Measurements from ENCODE around the gene NR2C2. TPM values are rescaled to one million over a fixed set of nuclear protein-coding genes. Genes with fewer than 3 reads are reported as not detected.
A peak's percentile ranks its signal among the peaks of the same experiment; 100 is the strongest.

NR2C2 gene
- total and polyA plus RNA-seq, 9 of the 15 experiments (the other 6 are each of a cell fraction or from before 2014, with no cell fraction given) = 6.1 to 33.0 (median 14.6) TPM

DNA sequence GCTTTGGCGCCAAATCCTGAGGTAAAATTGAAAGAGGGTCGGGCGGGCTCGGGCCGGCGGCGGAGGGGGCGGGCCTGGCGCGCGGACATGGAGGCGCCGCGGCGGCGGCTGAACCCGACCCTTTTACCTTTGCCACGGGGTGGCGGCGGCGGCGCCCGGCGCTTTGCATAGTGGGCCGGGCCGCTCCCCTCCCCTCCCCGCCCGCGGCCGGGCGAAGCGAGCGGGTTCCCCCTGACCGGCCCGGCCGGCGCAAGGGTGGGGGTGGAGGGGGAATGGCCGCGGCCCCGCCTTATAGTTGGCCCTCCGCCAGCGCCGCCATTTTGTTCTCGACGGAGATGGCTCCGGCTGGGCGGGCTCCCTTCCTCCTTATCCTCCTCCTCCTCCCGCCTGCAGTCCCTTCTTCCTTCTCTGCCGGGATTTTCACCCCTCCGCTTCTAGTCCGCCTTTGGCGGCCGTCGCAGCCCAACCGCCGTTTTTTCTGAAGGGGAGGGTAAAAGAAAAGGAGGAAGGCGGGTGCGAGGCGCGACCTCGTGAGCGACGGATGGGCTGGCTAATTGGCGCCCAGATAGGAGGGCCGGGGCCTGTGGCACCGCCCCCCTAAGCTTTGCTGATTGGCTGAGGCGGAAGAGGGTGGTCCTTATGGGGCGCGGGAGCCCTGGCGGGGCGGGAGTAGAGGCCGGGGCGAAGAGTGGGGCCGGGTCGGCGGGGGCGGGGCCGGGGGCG lies 664 bp downstream of the NR2C2 start (continued):
- TF ChIP-seq, protein P1, sequence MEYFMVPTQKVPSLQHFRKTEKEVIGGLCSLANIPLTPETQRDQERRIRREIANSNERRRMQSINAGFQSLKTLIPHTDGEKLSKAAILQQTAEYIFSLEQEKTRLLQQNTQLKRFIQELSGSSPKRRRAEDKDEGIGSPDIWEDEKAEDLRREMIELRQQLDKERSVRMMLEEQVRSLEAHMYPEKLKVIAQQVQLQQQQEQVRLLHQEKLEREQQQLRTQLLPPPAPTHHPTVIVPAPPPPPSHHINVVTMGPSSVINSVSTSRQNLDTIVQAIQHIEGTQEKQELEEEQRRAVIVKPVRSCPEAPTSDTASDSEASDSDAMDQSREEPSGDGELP (CRISPR knock-in tag; IDR thresholded peaks at IDR 0.05; ENCODE audit: borderline replicate concordance) = peak; percentile 67; the same call in 1 of the 2 replicates
- TF ChIP-seq, protein P2, sequence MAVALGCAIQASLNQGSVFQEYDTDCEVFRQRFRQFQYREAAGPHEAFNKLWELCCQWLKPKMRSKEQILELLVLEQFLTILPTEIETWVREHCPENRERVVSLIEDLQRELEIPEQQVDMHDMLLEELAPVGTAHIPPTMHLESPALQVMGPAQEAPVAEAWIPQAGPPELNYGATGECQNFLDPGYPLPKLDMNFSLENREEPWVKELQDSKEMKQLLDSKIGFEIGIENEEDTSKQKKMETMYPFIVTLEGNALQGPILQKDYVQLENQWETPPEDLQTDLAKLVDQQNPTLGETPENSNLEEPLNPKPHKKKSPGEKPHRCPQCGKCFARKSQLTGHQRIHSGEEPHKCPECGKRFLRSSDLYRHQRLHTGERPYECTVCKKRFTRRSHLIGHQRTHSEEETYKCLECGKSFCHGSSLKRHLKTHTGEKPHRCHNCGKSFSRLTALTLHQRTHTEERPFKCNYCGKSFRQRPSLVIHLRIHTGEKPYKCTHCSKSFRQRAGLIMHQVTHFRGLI (CRISPR knock-in tag; IDR thresholded peaks at IDR 0.05) = peak; percentile 94; the same call in 1 of the 2 replicates
- peak; percentile 97 for TF ChIP-seq EP400 (IDR thresholded peaks at IDR 0.05)
- no peak for TF ChIP-seq ZNF77 (CRISPR knock-in tag; IDR thresholded peaks at IDR 0.05)
- TF ChIP-seq, protein P3, sequence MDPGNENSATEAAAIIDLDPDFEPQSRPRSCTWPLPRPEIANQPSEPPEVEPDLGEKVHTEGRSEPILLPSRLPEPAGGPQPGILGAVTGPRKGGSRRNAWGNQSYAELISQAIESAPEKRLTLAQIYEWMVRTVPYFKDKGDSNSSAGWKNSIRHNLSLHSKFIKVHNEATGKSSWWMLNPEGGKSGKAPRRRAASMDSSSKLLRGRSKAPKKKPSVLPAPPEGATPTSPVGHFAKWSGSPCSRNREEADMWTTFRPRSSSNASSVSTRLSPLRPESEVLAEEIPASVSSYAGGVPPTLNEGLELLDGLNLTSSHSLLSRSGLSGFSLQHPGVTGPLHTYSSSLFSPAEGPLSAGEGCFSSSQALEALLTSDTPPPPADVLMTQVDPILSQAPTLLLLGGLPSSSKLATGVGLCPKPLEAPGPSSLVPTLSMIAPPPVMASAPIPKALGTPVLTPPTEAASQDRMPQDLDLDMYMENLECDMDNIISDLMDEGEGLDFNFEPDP (CRISPR knock-in tag; IDR thresholded peaks at IDR 0.05) = no peak
- TF ChIP-seq MAFK (IDR thresholded peaks at IDR 0.05; ENCODE audit: low read length) = 0 out of 2 replicates have a peak, but pooled peaks have one; percentile 0
- no peak for TF ChIP-seq ZC3H4 (CRISPR knock-in tag; IDR thresholded peaks at IDR 0.05; ENCODE audit: borderline replicate concordance)
- peak; percentile 70 for TF ChIP-seq NFIX (CRISPR knock-in tag; IDR thresholded peaks at IDR 0.05; ENCODE audit: low read depth)
- TF ChIP-seq NFIC (IDR thresholded peaks at IDR 0.05) = peak; percentile 100
- no peak for TF ChIP-seq SMAD2 (IDR thresholded peaks at IDR 0.05; ENCODE audit: low read depth, low read length)
- TF ChIP-seq, protein P4, sequence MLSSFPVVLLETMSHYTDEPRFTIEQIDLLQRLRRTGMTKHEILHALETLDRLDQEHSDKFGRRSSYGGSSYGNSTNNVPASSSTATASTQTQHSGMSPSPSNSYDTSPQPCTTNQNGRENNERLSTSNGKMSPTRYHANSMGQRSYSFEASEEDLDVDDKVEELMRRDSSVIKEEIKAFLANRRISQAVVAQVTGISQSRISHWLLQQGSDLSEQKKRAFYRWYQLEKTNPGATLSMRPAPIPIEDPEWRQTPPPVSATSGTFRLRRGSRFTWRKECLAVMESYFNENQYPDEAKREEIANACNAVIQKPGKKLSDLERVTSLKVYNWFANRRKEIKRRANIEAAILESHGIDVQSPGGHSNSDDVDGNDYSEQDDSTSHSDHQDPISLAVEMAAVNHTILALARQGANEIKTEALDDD (IDR thresholded peaks at IDR 0.05) = no peak
- TF ChIP-seq, protein P5, sequence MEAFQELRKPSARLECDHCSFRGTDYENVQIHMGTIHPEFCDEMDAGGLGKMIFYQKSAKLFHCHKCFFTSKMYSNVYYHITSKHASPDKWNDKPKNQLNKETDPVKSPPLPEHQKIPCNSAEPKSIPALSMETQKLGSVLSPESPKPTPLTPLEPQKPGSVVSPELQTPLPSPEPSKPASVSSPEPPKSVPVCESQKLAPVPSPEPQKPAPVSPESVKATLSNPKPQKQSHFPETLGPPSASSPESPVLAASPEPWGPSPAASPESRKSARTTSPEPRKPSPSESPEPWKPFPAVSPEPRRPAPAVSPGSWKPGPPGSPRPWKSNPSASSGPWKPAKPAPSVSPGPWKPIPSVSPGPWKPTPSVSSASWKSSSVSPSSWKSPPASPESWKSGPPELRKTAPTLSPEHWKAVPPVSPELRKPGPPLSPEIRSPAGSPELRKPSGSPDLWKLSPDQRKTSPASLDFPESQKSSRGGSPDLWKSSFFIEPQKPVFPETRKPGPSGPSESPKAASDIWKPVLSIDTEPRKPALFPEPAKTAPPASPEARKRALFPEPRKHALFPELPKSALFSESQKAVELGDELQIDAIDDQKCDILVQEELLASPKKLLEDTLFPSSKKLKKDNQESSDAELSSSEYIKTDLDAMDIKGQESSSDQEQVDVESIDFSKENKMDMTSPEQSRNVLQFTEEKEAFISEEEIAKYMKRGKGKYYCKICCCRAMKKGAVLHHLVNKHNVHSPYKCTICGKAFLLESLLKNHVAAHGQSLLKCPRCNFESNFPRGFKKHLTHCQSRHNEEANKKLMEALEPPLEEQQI (IDR thresholded peaks at IDR 0.05) = no peak
- TF ChIP-seq, protein P6, sequence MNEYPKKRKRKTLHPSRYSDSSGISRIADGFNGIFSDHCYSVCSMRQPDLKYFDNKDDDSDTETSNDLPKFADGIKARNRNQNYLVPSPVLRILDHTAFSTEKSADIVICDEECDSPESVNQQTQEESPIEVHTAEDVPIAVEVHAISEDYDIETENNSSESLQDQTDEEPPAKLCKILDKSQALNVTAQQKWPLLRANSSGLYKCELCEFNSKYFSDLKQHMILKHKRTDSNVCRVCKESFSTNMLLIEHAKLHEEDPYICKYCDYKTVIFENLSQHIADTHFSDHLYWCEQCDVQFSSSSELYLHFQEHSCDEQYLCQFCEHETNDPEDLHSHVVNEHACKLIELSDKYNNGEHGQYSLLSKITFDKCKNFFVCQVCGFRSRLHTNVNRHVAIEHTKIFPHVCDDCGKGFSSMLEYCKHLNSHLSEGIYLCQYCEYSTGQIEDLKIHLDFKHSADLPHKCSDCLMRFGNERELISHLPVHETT (CRISPR knock-in tag; conservative IDR thresholded peaks at IDR 0.05 in 1 of 2, IDR thresholded peaks at IDR 0.05 in 1 of 2) = peak in 1 of 2 experiments; percentile 98; a peak in 2 of 4 replicates
- no peak for TF ChIP-seq GATAD2A (IDR thresholded peaks at IDR 0.05)
- TF ChIP-seq, protein P7, sequence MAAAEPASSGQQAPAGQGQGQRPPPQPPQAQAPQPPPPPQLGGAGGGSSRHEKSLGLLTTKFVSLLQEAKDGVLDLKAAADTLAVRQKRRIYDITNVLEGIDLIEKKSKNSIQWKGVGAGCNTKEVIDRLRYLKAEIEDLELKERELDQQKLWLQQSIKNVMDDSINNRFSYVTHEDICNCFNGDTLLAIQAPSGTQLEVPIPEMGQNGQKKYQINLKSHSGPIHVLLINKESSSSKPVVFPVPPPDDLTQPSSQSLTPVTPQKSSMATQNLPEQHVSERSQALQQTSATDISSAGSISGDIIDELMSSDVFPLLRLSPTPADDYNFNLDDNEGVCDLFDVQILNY (CRISPR knock-in tag; IDR thresholded peaks at IDR 0.05) = no peak
- 0 out of 2 replicates have a peak, but pooled peaks have one; percentile 65 for TF ChIP-seq ZBTB17 (CRISPR knock-in tag; IDR thresholded peaks at IDR 0.05)
